Forelimb muscle (tissue), 1 donor: ENCODE results near the gene HSPA1A. TPM values are rescaled to one million over a fixed set of nuclear protein-coding genes. Genes with fewer than 3 reads are reported as not detected.
"Not testable (repeated sequence)": the region's sequence is repeated elsewhere in the genome, so short reads cannot be mapped to it uniquely, and the experiment has no call there.

Source experiments
- DNase-seq: peaks from one replicate; pipeline ENCODE4 v3.0.0-alpha.2; 2013; ENCODE audit warnings: low read depth
- polyA plus RNA-seq: library from polyadenylated mRNA; unstranded; fragments of 120-200 nt; gene quantifications from one replicate; pipeline ENCODE4 v1.2.1, GENCODE V29; 2013; ENCODE audit not compliant: insufficient read length

Gene HSPA1A
- polyA plus RNA-seq, 1 donor, result 72.3 TPM

DNA sequence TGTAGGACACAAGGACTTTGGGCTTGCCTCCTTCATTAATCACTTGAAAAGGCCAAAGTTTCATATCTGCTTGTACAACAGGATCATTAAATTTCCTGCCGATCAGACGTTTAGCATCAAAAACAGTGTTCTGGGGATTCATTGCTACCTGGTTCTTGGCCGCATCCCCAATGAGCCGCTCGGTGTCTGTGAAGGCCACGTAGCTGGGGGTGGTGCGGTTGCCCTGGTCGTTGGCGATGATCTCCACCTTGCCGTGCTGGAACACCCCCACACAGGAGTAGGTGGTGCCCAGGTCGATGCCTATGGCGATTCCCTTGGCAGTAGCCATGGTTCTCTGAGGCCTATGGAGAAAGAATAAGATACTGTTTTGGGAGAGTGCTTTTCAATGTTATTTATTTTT lies 3.7 kb upstream of the HSPA1A start:
- DNase-seq, result no peak

DNA sequence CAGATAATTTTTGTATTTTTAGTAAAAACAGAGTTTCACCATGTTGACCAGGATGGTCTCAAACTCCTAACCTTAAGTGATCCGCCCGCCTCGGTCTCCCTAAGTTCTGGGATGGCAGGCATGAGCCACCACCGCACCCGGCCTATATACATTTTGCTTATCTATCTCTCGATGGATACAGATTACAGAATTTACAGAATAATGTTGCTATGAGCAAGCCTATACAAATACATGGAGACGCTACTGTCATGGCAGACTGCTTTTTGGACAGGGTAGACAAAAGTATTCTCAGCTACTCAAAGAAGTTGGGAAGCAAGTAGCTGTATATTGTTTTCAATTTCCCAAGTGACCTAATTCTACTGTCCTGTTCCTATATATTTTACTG lies 1.9 kb upstream of the HSPA1A start:
- DNase-seq, result no peak

DNA sequence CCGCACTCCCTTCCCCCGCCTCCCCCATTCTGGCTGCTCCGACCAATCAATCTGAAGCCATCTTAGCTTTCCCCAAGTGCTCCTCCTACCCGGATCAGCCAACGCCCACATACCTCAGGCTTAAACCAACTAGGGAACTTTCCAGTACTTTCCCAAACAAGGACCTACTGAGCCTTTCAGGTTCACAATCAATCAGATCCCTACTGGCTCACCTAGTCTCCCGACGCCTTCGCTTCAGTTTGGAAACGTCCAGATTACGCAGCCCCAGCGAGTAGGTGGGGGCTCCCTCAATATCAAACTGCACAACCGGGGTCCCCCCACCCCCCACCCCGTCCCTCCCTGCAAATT lies 692 bp upstream of the HSPA1A start:
- DNase-seq, result peak; percentile 96

DNA sequence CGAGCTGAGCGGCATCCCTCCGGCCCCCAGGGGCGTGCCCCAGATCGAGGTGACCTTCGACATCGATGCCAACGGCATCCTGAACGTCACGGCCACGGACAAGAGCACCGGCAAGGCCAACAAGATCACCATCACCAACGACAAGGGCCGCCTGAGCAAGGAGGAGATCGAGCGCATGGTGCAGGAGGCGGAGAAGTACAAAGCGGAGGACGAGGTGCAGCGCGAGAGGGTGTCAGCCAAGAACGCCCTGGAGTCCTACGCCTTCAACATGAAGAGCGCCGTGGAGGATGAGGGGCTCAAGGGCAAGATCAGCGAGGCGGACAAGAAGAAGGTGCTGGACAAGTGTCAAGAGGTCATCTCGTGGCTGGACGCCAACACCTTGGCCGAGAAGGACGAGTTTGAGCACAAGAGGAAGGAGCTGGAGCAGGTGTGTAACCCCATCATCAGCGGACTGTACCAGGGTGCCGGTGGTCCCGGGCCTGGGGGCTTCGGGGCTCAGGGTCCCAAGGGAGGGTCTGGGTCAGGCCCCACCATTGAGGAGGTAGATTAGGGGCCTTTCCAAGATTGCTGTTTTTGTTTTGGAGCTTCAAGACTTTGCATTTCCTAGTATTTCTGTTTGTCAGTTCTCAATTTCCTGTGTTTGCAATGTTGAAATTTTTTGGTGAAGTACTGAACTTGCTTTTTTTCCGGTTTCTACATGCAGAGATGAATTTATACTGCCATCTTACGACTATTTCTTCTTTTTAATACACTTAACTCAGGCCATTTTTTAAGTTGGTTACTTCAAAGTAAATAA lies 2.0 kb downstream of the HSPA1A start:
- not testable (repeated sequence) for DNase-seq

DNA sequence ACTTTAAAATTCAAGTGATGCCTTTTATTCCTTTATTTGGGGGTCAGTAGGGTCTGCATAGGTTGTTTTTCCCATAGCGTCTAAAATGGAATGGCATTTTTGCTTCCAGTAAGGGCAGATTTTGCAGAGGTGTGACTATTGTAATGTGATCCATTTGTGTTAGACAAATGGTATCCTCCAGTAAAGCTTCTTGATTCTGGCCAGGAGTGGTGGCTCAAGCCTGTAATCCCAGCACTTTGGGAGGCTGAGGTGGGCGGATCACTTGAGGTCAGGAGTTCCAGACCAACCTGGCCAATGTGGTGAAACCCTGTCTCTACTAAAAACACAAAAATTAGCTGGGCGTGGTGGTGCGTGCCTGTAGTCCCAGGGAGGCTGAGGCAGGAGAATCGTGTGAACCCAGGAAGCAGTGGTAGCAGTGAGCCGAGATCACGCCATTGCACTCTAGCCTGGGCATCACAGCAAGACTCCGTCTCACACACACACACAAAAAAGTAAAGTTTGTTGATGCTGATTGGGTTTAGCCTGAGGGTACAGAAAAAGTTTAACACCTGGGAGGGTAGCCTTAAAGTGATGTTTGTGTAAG lies 2.7 kb downstream of the HSPA1A start:
- not testable (repeated sequence) for DNase-seq

DNA sequence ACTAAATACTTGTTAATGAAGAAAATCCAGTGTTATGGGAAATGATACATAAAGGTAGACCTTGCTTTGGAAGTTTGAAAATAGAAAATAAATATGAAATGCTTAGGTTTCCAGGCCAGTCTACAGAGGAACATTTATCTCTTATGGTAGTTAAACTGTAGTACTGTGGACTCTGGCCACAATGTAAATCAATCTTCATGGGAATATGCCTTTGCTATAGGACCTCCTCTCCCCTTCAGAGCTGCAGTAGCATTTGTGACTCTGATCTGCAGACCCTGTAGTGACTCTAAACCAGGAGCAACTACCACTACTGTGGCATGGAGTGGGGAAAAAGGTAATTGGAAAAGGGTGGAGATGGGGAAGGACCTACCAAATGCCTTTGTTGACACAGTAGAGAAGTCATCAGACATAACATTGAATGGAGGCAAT lies 4.5 kb downstream of the HSPA1A start:
- no peak for DNase-seq

DNA sequence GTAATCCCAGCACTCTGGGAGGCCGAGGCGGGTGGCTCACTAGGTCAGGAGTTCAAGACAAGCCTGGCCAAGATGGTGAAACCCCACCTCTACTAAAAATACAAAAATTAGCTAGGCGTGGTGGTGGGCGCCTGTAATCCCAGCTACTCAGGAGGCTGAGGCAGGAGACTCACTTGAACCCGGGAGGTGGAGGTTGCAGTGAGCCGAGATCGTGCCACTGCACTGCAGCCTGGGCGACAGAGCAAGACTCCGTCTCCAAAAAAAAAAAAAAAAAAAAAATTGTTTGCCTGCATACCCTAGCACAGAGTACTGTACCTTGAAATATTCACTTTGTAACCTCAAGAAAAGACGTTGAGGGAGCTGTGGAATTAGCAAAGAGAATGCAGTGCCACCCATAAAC lies 5.1 kb downstream of the HSPA1A start:
- DNase-seq, result not testable (repeated sequence)

DNA sequence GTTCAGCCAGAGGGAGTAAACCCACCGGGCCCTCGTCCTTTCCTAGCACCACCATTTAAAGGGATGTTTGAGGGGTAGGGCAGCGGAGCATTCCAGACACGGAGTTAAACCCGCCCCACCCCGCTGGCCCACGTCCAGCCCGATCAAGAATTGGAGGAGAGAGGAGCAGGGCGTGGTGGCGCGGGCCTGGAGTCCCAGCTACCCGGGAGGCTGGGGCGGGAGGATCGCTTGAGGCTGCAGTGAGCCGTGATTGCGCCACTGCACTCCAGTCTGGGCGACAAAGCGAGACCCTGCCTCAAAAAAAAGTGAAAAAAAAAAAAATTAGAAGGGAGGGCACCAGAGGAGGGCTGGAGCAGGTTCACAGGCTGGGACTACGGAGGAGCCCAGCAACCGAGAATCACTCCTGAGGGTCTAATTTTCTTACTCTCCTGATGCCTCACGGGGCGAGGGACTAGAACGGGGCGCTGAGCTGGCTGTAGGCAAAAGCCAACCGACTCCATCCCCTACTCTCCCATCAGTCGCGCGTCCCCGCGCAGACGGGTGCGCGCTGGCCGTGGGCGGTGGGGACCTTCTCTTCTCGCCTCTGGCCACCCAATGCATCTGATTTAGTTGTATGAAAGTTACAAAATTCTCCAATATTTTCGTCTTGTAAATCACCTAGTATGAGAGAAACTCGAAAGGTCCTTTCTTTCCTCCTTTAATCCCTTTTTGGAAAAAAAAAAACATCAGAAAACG lies 6.1 kb downstream of the HSPA1A start:
- DNase-seq, result no peak

DNA sequence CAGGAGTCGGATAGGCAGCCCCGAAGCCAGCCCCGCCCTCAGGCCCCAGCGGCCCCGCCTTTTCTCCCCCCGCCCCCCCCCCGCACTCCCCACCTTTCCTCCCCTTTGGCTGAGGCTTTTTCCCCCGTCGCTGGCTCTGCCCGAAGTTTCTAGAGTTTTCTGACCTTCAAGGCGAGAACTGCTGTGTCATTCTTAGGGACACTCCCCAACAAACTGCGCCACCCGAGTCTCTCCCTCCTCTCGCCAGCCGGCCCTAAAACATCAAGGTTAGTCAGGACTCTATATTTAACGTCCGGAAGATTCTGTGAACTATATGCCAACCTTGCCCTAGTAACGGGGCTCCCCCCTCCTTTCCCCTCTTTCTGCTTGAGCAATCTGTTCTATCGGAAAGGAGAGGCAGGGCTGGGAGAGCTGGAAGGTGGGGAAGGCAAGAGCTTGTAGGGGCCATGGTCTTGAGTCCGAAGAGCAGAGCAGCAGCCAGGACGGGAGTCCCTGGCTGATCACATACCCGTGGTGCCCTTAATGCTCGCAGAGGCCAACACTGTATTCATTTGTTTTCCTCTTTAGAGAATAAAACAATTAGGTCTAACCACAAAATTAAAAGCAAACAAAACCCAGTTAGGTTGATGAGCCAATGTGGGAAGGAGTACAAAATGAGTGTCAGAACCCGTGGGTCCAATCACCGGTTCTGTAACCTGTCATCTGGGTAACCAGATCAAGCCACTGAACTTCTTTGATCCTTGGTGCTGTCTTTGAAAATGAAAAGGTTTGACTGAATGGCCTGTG lies 6.9 kb downstream of the HSPA1A start:
- DNase-seq, result no peak

DNA sequence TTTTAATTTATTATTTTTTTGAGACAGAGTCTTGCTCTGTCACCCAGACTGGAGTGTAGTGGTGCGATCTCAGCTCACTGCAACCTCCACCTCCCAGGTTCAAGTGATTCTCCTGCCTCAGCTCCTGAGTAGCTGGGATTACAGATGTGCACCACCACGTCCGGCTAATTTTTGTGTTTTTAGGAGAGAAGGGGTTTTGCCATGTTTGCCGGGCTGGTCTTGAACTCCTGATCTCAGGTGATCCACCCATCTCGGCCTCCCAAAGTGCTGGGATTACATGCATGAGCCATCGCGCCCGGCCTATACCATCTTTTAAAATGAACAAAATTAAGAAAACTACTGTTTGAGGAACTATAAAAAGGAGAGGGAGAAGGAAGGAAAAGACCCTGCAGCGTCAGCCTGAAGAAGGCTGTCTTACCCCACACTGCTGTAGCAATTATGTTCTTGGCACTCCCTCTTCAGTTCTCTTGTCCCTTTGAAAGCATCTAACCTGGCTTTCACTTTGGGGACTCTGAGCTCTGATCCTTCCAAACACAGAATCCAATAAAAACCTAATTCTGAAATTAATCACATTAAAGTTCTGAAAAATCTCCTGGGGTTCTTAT lies 8.4 kb downstream of the HSPA1A start:
- DNase-seq, result not testable (repeated sequence)

DNA sequence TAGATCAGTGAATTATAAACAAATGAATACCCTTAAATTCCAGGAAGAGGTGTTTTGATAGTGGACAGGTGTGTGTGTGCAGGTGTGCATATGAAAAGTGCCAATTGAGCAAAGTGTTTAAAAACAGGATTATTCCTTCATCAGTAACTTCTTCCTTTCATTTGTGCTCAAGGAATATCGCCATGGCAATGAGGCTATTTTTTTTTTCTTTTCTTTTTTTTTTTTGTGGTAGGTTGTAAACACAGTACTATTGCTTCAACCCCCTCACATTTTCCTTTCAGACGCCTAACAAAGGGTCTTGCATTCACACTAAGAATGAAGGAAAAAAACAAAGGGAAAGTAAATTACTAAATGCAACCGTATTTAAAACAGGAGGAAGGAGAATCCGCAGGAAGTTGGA lies 10.2 kb downstream of the HSPA1A start:
- no peak for DNase-seq

DNA sequence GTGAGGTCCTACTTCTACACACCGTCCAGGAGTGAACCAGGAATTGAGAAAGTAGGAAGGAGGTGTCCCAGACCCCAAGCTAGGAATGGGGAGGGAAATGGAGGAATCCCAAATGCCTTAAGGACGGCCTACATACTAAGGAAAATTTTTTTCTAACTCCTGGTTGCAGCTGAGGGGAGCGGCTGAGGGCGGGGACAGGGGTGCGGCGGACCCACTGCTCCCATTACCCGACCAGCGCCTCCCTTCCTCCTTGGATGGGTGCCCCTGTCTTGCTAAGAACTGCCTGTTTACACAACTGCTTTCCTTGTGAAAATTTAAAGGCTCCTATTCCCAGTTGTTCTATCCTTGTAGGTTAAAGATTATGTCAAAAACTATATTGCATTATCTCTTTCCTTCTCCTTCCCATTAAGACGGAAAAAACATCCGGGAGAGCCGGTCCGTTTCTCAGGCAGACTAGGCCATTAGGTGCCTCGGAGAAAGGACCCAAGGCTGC lies 11.5 kb downstream of the HSPA1A start:
- DNase-seq, result peak; percentile 77

DNA sequence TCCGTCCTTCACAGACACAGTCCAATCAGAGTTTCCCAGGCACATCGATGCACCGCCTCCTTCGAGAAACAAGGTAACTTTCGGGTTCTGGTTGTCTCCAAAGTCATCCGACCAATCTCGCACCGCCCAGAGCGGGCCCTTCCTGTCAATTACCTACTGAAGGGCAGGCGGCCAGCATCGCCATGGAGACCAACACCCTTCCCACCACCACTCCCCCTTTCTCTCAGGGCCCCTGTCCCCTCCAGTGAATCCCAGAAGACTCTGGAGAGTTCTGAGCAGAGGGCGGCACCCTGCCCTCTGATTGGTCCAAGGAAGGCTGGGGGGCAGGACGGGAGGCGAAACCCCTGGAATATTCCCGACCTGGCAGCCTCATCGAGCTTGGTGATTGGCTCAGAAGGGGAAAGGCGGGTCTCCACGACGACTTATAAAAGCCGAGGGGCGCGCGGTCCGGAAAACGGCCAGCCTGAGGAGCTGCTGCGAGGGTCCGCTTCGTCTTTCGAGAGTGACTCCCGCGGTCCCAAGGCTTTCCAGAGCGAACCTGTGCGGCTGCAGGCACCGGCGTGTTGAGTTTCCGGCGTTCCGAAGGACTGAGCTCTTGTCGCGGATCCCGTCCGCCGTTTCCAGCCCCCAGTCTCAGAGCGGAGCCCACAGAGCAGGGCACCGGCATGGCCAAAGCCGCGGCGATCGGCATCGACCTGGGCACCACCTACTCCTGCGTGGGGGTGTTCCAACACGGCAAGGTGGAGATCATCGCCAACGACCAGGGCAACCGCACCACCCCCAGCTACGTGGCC lies 12.1 kb downstream of the HSPA1A start, which contains the start of gene HSPA1B:
Gene HSPA1B (plus strand): TSS at position 453 of the 794 bp plus-strand sequence. CDS start 213 bp downstream, at position 666.
- peak; percentile 98 for DNase-seq

DNA sequence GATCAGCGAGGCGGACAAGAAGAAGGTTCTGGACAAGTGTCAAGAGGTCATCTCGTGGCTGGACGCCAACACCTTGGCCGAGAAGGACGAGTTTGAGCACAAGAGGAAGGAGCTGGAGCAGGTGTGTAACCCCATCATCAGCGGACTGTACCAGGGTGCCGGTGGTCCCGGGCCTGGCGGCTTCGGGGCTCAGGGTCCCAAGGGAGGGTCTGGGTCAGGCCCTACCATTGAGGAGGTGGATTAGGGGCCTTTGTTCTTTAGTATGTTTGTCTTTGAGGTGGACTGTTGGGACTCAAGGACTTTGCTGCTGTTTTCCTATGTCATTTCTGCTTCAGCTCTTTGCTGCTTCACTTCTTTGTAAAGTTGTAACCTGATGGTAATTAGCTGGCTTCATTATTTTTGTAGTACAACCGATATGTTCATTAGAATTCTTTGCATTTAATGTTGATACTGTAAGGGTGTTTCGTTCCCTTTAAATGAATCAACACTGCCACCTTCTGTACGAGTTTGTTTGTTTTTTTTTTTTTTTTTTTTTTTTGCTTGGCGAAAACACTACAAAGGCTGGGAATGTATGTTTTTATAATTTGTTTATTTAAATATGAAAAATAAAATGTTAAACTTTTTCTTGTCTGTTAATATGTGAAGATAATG lies 14.4 kb downstream of the HSPA1A start:
- no peak for DNase-seq

DNA sequence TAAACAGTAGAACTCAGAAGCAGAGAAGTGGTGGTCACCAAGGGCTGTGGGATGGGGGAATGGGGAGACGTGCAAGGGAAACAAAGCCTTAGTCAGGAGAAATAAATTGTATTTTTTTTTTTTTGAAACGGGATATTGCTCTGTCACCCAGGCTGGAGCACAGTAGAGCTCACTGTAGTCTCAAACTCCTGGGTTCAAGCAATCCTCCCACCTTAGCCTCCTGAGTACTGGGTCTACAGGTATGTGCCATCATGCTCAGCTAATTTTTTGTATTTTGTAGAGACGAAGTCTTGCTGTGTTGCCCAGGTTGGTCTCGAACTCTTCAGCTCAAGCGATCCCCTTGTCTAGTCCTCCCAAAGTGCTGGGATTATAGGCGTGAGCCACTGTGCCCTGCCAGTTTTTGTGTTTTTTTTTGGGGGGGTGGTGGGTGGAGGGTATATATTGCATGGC lies 15.6 kb downstream of the HSPA1A start:
- no peak for DNase-seq

DNA sequence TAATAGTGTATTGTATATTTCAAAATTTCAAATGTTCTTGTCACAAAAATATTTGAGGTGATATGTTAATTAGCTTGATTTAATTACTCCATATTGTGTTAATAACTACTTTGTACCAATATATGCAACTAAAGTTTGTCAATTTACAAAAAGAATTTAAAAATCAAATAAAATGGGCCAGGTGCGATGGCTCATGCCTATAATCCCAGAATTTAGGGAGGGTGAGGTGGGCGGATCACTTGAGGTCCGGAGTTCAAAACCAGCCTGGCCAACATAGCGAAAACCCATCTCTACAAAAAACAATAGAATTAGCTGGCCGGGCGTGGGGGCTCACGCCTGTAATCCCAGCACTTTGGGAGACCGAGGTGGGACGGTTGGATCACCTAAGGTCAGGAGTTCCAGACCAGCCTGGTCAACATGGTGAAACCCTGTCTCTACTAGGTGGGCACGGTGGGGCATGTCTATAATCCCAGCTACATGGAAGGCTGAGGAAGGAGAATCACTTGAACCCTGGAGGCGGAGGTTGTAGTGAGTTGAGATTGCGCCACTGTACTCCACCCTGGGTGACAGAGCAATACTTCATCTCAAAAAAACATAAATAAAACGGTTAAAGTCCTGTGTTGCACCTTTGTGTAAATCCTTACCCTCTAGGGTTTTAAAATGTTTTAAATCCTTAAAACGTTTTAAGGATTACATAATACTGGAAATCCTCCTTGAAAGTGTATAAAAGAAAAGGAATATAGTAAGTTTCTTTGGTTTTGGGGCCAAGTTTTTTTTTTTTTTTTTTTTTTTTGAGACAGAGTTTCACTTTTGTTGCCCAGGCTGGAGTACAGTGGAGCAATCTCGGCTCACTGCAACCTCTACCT lies 16.2 kb downstream of the HSPA1A start:
- DNase-seq, result no peak

DNA sequence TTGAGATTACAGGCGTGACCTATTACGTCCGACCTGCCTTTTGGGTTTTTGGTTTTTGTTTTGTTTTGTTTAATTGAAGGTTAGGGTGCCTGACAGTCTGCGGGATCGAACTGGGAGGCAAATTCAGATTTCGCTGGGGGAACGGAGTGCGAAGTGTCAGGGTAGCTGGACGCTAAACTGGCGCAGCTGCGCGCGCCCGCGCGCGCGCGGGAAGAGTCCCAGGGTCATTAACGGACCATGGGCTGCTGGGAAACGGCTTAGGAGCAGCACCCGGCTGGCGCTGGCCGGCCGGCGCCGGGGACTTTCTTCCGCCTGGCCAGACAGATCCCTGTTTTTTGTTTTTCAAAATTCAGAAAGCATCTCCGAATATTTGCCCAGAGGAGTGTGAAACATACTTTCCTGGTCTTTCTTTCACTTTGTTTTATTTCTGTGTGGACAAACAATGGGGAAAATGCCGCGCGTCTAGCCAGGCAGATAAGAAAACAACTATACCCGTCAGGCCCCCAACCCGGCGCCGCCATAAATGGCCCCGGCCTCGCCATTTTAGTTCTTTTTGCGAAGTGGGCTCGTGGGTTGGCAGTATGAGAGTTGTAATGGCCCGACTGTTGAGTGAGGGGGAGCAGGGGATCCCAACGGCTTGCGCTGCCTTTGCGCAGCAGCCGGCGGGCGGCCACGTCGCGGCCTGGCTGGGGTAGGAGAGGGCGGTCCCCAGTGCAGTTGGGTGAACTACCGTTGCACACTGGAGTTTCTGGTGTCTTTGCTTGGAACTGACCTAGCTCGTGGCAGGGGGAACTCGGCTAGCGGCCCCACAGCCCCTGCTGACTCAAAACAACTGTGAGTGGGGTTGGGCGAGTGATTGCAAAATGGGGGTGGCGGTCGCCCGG lies 19.3 kb downstream of the HSPA1A start:
- DNase-seq, result peak; percentile 81

DNA sequence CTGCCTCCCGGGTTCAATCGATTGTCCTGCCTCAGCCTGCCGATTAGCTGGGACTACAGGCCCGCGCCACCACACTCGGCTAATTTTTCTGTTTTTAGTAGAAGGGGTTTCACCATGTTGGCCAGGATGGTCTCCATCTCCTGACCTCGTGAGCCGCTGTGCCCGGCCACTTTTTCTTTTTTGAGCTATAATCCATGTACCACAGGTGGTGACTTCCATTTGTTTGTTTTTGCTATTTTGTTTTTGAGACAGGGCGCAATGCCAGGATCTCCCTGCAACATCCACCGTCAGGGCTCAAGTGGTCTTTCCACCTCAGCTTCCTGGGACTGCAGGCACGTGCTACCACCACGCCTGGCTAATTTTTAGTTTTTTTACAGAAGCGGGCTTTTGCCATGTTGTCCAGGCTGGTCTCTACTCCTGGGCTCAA lies 20.7 kb downstream of the HSPA1A start:
- no peak for DNase-seq
